ENCODE results near the gene TUBG2. TPM values are rescaled to one million over a fixed set of nuclear protein-coding genes. Genes with fewer than 3 reads are reported as not detected.

The TUBG2 gene
- total RNA-seq, 1 donor from 2014 or later: 44.7 TPM

DNA sequence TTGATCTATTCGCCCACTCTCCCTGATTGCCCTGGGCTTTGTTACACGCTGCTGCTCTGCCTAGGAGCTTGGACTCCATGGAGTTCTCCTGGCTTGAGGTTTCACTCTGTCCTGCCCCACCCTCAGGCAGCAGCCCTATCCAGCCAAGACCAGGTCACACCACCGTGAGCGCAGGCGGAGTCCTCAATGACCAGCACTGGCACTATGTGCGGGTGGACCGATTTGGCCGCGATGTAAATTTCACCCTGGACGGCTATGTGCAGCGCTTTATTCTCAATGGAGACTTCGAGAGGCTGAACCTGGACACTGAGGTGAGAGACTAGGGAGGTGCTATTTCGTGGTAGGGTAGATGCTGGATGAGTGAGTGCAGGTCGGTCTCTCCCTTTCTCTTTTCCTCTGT is 26.7 kb downstream of the TUBG2 start:
- Histone ChIP-seq H3K36me3 (no peaks in the 10 kb centered on the region), H3K27ac (no peak overlapping the region), H3K27me3 (no peaks in the 10 kb centered on the region), H3K9me3 (no peaks in the 10 kb centered on the region), H3K4me1 (peaks cover 36% of the 10 kb centered on the region), H3K4me3 (no peak overlapping the region)
- TF ChIP-seq POLR2A (IDR thresholded peaks at IDR 0.05) (no peak), POLR2AphosphoS5 (IDR thresholded peaks at IDR 0.05; ENCODE audit: insufficient read depth in 1 of 2, low read depth in 1 of 2) (no peak)
- TF ChIP-seq, protein P1, sequence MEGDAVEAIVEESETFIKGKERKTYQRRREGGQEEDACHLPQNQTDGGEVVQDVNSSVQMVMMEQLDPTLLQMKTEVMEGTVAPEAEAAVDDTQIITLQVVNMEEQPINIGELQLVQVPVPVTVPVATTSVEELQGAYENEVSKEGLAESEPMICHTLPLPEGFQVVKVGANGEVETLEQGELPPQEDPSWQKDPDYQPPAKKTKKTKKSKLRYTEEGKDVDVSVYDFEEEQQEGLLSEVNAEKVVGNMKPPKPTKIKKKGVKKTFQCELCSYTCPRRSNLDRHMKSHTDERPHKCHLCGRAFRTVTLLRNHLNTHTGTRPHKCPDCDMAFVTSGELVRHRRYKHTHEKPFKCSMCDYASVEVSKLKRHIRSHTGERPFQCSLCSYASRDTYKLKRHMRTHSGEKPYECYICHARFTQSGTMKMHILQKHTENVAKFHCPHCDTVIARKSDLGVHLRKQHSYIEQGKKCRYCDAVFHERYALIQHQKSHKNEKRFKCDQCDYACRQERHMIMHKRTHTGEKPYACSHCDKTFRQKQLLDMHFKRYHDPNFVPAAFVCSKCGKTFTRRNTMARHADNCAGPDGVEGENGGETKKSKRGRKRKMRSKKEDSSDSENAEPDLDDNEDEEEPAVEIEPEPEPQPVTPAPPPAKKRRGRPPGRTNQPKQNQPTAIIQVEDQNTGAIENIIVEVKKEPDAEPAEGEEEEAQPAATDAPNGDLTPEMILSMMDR (IDR thresholded peaks at IDR 0.05): no peak
- intact Hi-C loops (cut with DNase I): no loop called here
- no peak for DNase-seq (ENCODE audit: extremely low spot score in 2 of 2)

DNA sequence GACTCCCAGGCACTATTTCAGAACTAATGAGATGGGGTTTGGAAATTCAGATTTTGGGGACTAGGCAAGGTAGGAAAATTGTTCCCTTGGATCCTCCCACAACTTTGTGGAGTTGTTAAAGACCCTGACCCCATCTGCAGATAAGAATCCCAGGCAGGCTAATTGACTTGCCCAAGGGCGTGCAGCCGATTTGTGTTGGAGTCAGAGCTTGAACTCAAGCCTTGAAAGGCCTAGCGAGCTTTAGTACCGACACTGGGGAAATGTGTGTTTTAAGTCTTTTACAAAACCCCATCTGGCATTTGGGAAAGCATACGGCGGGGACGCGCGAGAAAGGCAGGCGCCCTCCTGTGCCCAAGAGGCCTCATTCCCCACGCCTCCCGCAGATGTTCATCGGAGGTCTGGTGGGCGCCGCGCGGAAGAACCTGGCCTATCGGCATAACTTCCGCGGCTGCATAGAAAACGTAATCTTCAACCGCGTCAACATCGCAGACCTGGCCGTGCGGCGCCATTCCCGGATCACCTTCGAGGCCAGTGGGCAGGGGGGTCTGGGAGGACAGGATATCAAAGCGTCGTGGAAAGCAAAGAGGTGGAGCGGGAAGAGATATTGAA is 27.5 kb downstream of the TUBG2 start:
- no peaks in the 10 kb centered on the region for H3K9me3 ChIP-seq
- H3K4me3 ChIP-seq: no peak overlapping the region
- peaks cover 28% of the 10 kb centered on the region for H3K4me1 ChIP-seq
- peaks cover 0 to under 1% of the 10 kb centered on the region in 2 donors for H3K36me3 ChIP-seq
- intact Hi-C loops (cut with DNase I): no loop called here
- no peak for DNase-seq (ENCODE audit: extremely low spot score in 2 of 2)
- no peak overlapping the region for H3K27ac ChIP-seq
- no peaks in the 10 kb centered on the region for H3K27me3 ChIP-seq
- TF ChIP-seq POLR2A (IDR thresholded peaks at IDR 0.05) (no peak), POLR2AphosphoS5 (IDR thresholded peaks at IDR 0.05; ENCODE audit: insufficient read depth in 1 of 2, low read depth in 1 of 2) (no peak)
- TF ChIP-seq, protein P1 (IDR thresholded peaks at IDR 0.05): no peak

DNA sequence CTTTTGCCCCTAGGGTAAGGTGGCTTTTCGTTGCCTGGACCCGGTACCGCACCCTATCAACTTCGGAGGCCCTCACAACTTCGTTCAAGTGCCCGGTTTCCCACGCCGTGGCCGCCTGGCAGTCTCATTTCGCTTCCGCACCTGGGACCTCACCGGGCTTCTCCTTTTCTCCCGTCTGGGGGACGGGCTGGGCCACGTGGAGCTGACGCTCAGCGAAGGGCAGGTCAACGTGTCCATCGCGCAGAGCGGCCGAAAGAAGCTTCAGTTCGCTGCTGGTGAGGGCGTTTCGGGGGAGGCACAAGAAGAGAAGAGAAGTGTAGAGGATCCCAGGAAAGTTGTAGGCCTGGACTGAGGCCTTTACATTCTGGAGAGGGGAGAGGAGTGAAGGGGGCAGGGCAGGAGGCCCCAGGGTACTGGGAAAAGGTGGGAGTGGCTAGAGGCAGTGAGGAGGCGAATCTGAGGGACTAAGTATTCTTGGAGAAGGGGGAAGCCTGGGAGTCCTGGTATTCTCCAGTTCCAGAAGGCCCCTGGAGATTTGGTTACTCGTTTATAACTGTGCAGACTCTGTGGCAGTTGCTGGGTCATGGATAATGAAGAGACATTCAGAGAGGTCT is 28.7 kb downstream of the TUBG2 start:
- no peak for DNase-seq (ENCODE audit: extremely low spot score in 2 of 2)
- intact Hi-C loops (cut with DNase I): no loop called here
- H3K4me3 ChIP-seq: no peak overlapping the region
- H3K9me3 ChIP-seq: no peaks in the 10 kb centered on the region
- H3K4me1 ChIP-seq: peaks cover 17% of the 10 kb centered on the region
- H3K27ac ChIP-seq: no peak overlapping the region
- H3K36me3 ChIP-seq: peaks cover 0 to 7% of the 10 kb centered on the region in 2 donors
- no peaks in the 10 kb centered on the region for H3K27me3 ChIP-seq
- no peak for TF ChIP-seq POLR2A (IDR thresholded peaks at IDR 0.05)
- TF ChIP-seq, protein P1 (IDR thresholded peaks at IDR 0.05): no peak
- no peak for TF ChIP-seq POLR2AphosphoS5 (IDR thresholded peaks at IDR 0.05; ENCODE audit: insufficient read depth in 1 of 2, low read depth in 1 of 2)

DNA sequence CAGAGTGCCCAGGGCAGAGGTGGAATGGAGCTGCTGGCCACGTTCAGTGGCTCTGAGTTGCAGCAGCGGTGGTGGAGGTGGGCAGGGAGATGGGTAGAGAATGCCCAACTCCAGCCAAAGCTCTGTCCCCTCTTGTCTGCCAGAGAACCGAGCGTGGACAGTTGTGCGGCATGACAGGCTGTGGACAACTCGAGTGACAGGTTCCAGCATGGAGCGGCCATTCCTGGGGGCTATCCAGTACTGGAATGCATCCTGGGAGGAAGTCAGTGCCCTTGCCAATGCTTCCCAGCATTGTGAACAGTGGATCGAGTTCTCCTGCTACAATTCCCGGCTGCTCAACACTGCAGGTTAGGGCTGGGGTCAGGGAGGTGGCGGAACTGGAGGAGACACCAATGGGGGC is 31.5 kb downstream of the TUBG2 start:
- Histone ChIP-seq H3K4me3 (no peak overlapping the region), H3K4me1 (no peaks in the 10 kb centered on the region), H3K27me3 (no peaks in the 10 kb centered on the region), H3K9me3 (no peaks in the 10 kb centered on the region), H3K36me3 (peaks cover 0 to 9% of the 10 kb centered on the region in 2 donors), H3K27ac (no peak overlapping the region)
- DNase-seq (ENCODE audit: extremely low spot score in 2 of 2): no peak
- peak in 1 of 2 donors; percentile 4 for TF ChIP-seq POLR2AphosphoS5 (IDR thresholded peaks at IDR 0.05; ENCODE audit: insufficient read depth in 1 of 2, low read depth in 1 of 2)
- TF ChIP-seq, protein P1 (IDR thresholded peaks at IDR 0.05): no peak
- intact Hi-C loops (cut with DNase I): no loop called here

DNA sequence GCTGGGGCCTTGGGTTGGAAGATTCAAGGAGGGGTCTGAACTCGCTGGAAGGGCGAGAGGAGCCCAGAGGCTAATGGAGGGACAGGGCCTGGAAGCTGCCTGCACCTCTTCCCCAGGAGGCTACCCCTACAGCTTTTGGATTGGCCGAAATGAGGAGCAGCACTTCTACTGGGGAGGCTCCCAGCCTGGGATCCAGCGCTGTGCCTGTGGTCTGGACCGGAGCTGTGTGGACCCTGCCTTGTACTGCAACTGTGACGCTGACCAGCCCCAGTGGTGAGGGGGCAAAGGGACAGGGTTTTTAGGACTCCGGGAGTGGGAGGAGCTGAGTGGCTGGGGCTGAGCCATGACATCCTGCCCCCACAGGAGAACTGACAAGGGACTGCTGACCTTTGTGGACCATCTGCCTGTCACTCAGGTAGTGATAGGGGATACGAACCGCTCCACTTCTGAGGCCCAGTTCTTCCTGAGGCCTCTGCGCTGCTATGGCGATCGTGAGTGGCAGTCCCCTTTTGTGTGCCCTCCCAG is 32.0 kb downstream of the TUBG2 start:
- no peak for TF ChIP-seq POLR2AphosphoS5 (IDR thresholded peaks at IDR 0.05; ENCODE audit: insufficient read depth in 1 of 2, low read depth in 1 of 2)
- TF ChIP-seq, protein P1 (IDR thresholded peaks at IDR 0.05): no peak
- no peak for TF ChIP-seq POLR2A (IDR thresholded peaks at IDR 0.05)
- DNase-seq (ENCODE audit: extremely low spot score in 2 of 2): no peak
- Histone ChIP-seq H3K9me3 (no peaks in the 10 kb centered on the region), H3K27ac (no peak overlapping the region), H3K4me3 (no peak overlapping the region), H3K36me3 (peaks cover 0 to 14% of the 10 kb centered on the region in 2 donors), H3K4me1 (no peaks in the 10 kb centered on the region), H3K27me3 (no peaks in the 10 kb centered on the region)
- intact Hi-C loops (cut with DNase I): no loop called here
